Measurements from ENCODE around the gene RAF1.
"Not testable (repeated sequence)": the region's sequence is repeated elsewhere in the genome, so short reads cannot be mapped to it uniquely, and the experiment has no call there.

The RAF1 gene

DNA sequence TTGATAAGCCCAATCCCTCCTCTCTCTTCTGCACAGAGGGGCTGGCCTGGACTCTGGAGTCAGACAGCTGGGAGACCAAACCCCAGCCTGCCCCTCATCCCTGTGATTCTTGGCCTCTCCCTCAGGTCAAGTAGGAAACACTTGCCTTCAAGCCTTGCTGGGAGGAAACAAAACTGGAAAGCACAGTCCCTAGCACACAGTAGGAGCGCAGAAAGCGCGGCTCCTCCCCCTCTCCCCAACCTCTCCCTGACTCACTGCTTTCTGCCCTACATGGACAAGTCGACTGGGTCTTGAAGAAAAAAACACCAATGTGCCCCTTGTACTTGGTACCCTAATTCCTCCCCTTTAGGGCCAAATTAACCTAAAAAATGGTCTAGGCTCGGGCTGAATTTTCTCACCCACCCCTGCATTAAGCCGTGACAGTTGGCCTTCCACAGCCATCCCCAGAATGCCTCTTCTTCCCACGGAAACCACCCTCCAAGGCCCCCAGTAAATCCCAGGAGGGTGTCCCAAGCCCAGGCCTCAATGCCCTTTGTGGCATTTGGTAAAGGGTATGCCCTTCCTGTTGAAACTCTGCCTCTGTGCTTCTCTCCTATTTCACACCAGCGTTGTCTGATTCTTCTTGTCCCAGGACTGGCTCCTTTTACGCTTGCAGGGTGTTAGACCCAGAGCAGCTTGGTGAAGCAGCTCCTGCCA is 11.3 kb upstream of the RAF1 start:
- no peak for DNase-seq

GRCh38 chr3:12673956-12674736 is 10.2 kb upstream of the RAF1 start:
- DNase-seq, result not testable (repeated sequence)

- no peak for DNase-seq
These were observed 7.2 kb upstream of the RAF1 start for GRCh38 chr3:12671120-12671450.

- DNase-seq, result no peak
These were observed 6.6 kb upstream of the RAF1 start for GRCh38 chr3:12670365-12671119.

GRCh38 chr3:12663401-12663935 is 449 bp downstream of the RAF1 start:
- no peak for DNase-seq

DNA sequence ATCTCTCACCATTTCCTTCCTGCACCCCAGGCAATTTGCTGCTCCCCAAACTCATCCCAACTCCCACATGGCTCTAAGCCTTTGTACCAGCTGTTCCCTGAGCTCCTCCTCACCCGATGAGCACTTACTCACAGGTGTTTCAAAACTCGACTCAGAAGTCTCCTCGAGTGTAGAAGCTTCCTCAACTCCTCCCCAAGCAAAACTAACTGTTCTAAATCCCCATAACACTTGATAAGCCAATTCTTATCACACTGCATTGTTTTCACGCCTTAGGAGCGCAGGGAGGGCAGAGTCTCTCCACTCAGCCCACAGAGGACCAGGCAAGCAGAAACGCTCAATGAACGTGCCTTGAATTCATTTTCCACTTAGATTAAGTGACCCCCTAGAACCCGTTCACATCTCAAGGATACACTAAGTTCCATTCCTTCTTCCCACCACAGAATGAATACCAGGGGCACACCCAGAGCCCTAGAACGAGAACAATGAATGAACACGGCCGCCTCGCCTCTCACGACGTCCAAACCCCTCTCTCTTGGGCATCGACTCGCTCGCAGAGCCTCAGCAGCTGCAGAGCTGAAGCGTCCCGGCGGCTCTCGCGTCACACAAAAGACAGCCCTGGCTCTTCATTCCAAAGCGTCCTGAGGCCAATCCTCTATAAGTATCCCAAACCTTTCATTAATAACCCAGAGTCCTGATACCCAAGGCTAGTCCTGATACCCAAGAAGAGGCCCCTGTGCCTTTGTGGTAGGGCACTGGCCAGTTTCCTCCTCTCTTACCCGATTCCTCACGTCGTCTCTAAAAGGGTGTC is 1.1 kb downstream of the RAF1 start:
- DNase-seq, result no peak

DNA sequence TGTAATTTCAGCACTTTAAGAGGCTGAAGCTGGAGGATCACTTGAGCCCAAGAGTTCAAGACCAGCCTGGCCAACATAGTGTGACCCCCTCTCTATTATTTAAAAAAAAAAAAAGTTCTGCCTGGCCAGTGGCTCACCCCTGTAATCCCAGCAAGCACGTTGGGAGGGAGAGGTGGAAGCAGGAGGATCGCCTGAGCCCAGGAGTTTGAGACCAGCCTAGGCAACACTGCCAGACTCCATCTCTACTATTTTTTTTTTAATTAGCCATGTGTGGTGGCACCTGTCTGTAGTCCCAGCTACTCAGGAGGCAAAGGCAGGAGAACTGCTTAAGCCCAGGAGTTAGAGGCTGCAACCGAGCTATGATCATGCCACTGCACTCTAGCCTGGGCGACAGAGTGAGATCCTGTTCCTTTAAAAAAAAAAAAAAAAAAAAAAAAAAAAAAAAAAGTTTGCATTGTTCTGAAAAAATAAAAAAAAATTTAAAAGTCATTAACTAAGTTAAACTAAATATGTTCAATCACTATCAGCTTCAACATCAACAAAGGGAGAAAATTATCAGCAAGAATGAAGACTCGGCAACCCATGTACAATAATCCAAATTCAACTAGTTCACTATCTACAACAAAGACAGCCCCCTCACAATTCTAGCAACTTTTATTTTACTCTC is 1.9 kb downstream of the RAF1 start:
- no peak for DNase-seq

GRCh38 chr3:12661375-12661774 is 2.5 kb downstream of the RAF1 start:
- DNase-seq, result not testable (repeated sequence)

- no peak for DNase-seq
These were observed 3.7 kb downstream of the RAF1 start for GRCh38 chr3:12660196-12660595.

- DNase-seq, result no peak
These were observed 4.5 kb downstream of the RAF1 start for GRCh38 chr3:12659316-12660015.

GRCh38 chr3:12658593-12659058 is 5.3 kb downstream of the RAF1 start:
- DNase-seq, result no peak

GRCh38 chr3:12656850-12657249 is 7.1 kb downstream of the RAF1 start:
- DNase-seq, result no peak

DNA sequence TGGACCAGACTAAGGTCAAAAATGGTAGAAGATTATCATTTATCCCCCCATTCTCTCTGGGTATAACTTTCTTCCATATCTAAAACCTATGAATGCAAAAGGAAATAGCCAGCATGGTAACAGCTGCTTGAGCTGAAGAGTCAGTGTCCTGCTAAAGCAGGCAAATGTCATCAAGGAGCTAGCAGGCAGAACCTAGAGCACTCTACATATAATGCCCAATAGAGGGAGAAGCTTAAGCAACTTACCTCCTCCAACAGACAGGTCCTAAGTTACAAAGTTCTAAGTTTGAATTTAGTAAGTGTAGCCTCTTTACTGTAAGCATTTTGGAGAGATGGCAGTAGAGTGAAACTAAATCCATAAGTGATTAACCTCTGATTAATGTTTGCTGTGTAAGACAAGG is 7.7 kb downstream of the RAF1 start:
- no peak for DNase-seq

DNA sequence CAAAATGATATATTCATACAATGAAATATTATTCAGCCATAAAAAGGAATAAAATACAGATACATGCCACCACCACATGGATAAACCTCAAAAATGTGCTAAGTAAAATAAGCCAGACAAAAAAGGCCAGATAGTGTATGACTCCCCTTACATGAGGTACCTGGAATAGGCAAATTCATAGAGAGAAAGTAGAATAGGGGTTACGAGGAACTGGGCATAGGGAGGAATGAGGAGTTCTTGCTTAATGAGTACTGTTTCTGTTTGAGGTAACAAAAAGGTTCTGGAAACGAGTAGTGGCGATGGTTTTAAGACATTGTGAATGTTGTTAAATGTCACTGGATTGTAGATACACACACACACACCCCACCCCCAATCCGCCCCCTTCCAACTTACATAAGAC is 8.2 kb downstream of the RAF1 start:
- no peak for DNase-seq

DNA sequence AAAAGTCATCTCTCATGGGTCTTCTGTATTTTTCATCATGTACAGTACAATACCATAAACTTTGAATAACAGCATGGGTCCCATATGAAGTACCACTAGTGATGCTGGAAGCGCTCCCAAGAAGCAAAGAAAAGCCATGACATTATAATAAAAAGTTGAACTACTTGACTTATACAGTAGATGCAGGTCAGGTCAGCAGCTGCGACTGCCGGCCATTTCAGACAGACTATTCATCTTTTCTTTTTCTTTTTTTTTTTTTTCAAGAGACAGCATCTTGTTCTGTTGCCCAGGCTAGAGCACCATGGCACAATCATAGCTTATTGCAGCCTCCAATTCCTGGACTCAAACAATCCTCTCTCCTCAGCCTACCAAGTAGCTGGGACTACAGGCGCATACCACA is 10.2 kb downstream of the RAF1 start:
- no peak for DNase-seq

DNA sequence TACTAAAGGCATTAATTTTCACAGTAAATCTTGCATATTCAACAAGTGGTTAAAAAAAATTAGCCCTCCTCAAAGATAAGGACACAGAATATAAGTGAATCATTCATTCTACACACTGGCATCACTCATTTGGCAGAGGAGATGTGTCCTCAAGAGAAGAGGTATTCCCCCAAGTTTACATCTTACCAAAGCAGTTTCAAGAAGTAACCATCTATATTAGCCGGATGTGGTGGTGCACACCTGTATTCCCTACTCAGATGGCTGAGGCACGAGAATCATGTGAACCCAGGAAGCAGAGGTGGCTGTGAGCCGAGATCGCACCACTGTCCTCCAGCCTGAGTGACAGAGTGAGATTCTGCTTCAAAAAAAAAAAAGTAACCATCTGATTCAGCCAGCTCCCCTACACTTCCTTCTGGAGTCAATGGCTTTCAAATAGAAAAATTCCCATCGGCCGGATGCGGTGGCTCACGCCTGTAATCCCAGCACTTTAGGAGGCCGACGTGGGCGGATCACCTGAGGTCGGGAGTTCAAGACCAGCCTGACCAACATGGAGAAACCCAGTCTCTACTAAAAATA is 15.4 kb downstream of the RAF1 start:
- no peak for DNase-seq

- DNase-seq, result no peak
These were observed 19.5 kb downstream of the RAF1 start for GRCh38 chr3:12644331-12644937.

DNA sequence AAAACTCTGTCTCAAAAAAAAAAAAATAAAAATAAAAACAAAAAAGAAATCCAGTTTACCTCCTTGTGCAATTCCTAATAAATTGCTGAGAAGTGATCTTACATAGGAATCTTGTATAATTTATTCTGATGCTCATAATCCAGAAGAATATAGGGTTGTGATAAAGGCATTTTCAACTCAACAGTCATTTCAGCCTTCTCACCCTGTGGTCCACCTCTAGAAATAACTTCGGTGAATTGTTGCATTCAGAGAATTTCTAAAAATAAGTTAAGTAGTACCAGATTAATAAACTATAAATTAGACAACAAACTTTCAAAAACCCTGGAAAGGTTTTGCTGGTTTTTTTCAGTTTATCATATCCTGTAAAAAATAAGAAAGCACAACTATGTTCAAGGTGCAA is 20.2 kb downstream of the RAF1 start:
- no peak for DNase-seq

DNA sequence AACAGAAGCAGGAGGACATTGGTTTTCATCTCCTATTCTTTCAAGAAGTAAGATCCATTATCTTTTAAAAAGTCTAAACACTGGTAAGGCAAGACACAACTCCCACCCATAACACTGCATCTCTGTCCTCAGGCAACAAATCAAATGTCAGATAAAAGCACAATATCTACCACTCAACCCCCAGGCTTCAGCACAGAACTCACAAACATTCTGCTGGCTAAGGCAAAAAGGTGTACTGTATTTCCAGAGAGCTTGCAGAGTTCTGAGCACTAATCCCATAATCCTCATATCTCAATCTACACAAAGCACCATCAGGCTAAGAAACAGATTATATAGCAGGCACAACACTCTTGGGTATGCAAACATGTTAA is 20.9 kb downstream of the RAF1 start:
- no peak for DNase-seq

- DNase-seq, result not testable (repeated sequence)
These were observed 23.1 kb downstream of the RAF1 start for GRCh38 chr3:12640853-12641252.

- DNase-seq, result no peak
These were observed 25.8 kb downstream of the RAF1 start for GRCh38 chr3:12638105-12638504.

Measured in NCI-H1436 treated with DMSO at 0.1 percent for 48 hours (cell line).